ENCODE data around the gene KDELR3.

GRCh38 chr22:38435965-38436364 lies 31.9 kb upstream of the KDELR3 start:
- TF ChIP-seq POLR2A (IDR thresholded peaks at IDR 0.05) (no peak), CTCF (IDR thresholded peaks at IDR 0.05) (no peak)

Measured in gastroesophageal sphincter (tissue), 3 donors.